K562 (cell line): ENCODE measurements around the gene RPL35. TPM values are rescaled to one million over a fixed set of nuclear protein-coding genes. Genes with fewer than 3 reads are reported as not detected.

Experiments
- ARID4B ChIP-seq: sonication (generic); formaldehyde crosslinking; IDR thresholded peaks from 2 replicates; pipeline ENCODE4 v1.8.0; 2022; ENCODE audit warnings: mild to moderate bottlenecking, missing genetic modification reagents
- BRD4 ChIP-seq: fragments of 200-600 bp; sonication (generic); IDR thresholded peaks from 2 replicates; pipeline ENCODE4 v1.6.1; 2017; ENCODE audit warnings: inconsistent platforms
- CBFA2T2 ChIP-seq: fragments of 450-650 bp; conservative IDR thresholded peaks from 2 replicates; pipeline ENCODE4 v1.6.1; 2017; ENCODE audit warnings: mild to moderate bottlenecking
- CCAR2 ChIP-seq: fragments of 200-400 bp; formaldehyde crosslinking; IDR thresholded peaks from 2 replicates; pipeline ENCODE4 v1.6.1; 2017; ENCODE audit warnings: mild to moderate bottlenecking, low read depth, low read length
- ESRRA ChIP-seq: fragments of 450-650 bp; IDR thresholded peaks from 2 replicates; pipeline ENCODE4 v1.6.1; 2014; ENCODE audit warnings: low read depth, mild to moderate bottlenecking, moderate library complexity, borderline replicate concordance
- ETV1 ChIP-seq: fragments of 450-650 bp; conservative IDR thresholded peaks from 2 replicates; pipeline ENCODE4 v1.6.1; 2016; ENCODE audit warnings: missing genetic modification characterization, control low read depth, low read depth, missing compliant biosample characterization
- MXI1 ChIP-seq: IDR thresholded peaks from 2 replicates; pipeline ENCODE4 v1.6.1; 2011; ENCODE audit warnings: low read depth, mild to moderate bottlenecking, improper control_type of control experiment, low read length
- NCOA2 ChIP-seq, 2 experiments: fragments of 450-650 bp; IDR thresholded peaks; 2 replicates each; pipeline ENCODE4 v1.6.1; 2018; ENCODE audit warnings: mild to moderate bottlenecking in 2 of 2, moderate library complexity in 1 of 2; ENCODE audit not compliant: partially characterized antibody in 2 of 2
- POLR2G ChIP-seq: fragments of 200-400 bp; formaldehyde crosslinking; IDR thresholded peaks from 2 replicates; pipeline ENCODE4 v1.6.1; 2017; ENCODE audit warnings: low read depth, mild to moderate bottlenecking, antibody characterized with exemption, low read length, moderate library complexity
- SETDB1 ChIP-seq: IDR thresholded peaks from one replicate; pipeline ENCODE4 v1.6.1; 2012; ENCODE audit warnings: low read length, control low read depth, inconsistent platforms
- SMARCE1 ChIP-seq: fragments of 450-650 bp; IDR thresholded peaks from 2 replicates; pipeline ENCODE4 v1.7.1; 2016; ENCODE audit warnings: mild to moderate bottlenecking
- SNRNP70 ChIP-seq: fragments of 200-400 bp; formaldehyde crosslinking; optimal IDR thresholded peaks from 2 replicates; pipeline ENCODE3; 2017; ENCODE audit warnings: low read depth, low read length
- SRF ChIP-seq, 2 experiments: fragments of 250-450, 450-650 bp in 1 of 2; sonication (Bioruptor Pico) in 1 of 2; sonication (generic) in 1 of 2; formaldehyde crosslinking; IDR thresholded peaks; 2 replicates each; pipeline versions ENCODE4 v1.5.0 to v1.5.1; 2020 to 2022; ENCODE audit warnings: mild to moderate bottlenecking in 1 of 2, missing genetic modification reagents in 1 of 2
- SRSF7 ChIP-seq: fragments of 200-400 bp; formaldehyde crosslinking; optimal IDR thresholded peaks from 2 replicates; pipeline ENCODE3; 2017; ENCODE audit warnings: mild to moderate bottlenecking, low read depth, low read length
- SUPT5H ChIP-seq: fragments of 450-650 bp; IDR thresholded peaks from 2 replicates; pipeline ENCODE4 v1.6.1; 2016
- ZNF12 ChIP-seq: sonication (generic); formaldehyde crosslinking; IDR thresholded peaks from 2 replicates; pipeline ENCODE4 v1.4.0; 2020; ENCODE audit warnings: mild to moderate bottlenecking, missing genetic modification reagents
- polyA plus RNA-seq, 8 experiments: library from polyadenylated mRNA; depleted of rRNA in 4 of 8; stranded (reverse) in 5 of 8; unstranded in 3 of 8; fragments of >200 nt; fragmentation: Nextera tagmentation in 2 of 8; fragmentation: Illumina TruSeq in 1 of 8; extraction: Ambion mirVana in 2 of 8; extraction: Trizol in 1 of 8; gene quantifications; 2 replicates each; pipeline versions ENCODE4 v1.2.1 to v1.2.3, GENCODE V29; 2011 to 2014; ENCODE audit warnings: inconsistent platforms in 1 of 8, missing spikeins in 1 of 8
- total RNA-seq, 7 experiments: library from RNA; depleted of rRNA in 6 of 7; stranded (reverse); fragments of >200 nt in 6 of 7; fragmentation: Illumina TruSeq in 2 of 7; extraction: Trizol in 2 of 7; gene quantifications; 2 replicates each; pipeline versions ENCODE4 v1.2.1 to v1.2.3, GENCODE V29; 2011 to 2021; ENCODE audit warnings: low replicate concordance in 1 of 7
- TF ChIP-seq, protein P1 (sequence below): fragments of 250-450 bp; sonication (Bioruptor Pico); IDR thresholded peaks from 2 replicates; pipeline ENCODE4 v1.5.0; 2021
- TF ChIP-seq, protein P2 (sequence below): fragments of 450-650 bp; IDR thresholded peaks from 2 replicates; pipeline ENCODE4 v1.7.1; 2018; ENCODE audit warnings: mild to moderate bottlenecking, low read depth; ENCODE audit not compliant: partially characterized antibody
- TF ChIP-seq, protein P3 (sequence below): sonication (generic); formaldehyde crosslinking; IDR thresholded peaks from 2 replicates; pipeline ENCODE4 v1.8.0; 2022; ENCODE audit warnings: mild to moderate bottlenecking, missing genetic modification reagents

Gene RPL35
- total and polyA plus RNA-seq, 9 of the 15 experiments (the other 6 are each of a cell fraction or from before 2014, with no cell fraction given): 1,755 to 5,101 (median 3,405) TPM

GRCh38 chr9:124868511-124869465 is 7.0 kb upstream of the RPL35 start (continued):
- 0 out of 2 replicates have a peak, but pooled peaks have one; percentile 24 for TF ChIP-seq SMARCE1
- TF ChIP-seq MXI1: peak; percentile 77
- TF ChIP-seq SRSF7: no peak
- TF ChIP-seq, protein P1, sequence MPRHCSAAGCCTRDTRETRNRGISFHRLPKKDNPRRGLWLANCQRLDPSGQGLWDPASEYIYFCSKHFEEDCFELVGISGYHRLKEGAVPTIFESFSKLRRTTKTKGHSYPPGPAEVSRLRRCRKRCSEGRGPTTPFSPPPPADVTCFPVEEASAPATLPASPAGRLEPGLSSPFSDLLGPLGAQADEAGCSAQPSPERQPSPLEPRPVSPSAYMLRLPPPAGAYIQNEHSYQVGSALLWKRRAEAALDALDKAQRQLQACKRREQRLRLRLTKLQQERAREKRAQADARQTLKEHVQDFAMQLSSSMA (CRISPR knock-in tag): peak; percentile 16; the same call in 1 of the 2 replicates
- peak; percentile 23; the same call in 1 of the 2 replicates for TF ChIP-seq ZNF12 (CRISPR knock-in tag)
- no peak for TF ChIP-seq CCAR2
- no peak for TF ChIP-seq NCOA2 (IDR thresholded peaks at IDR 0.05; ENCODE audit: partially characterized antibody in 2 of 2)
- peak; percentile 66 for TF ChIP-seq ARID4B
- TF ChIP-seq, protein P2, sequence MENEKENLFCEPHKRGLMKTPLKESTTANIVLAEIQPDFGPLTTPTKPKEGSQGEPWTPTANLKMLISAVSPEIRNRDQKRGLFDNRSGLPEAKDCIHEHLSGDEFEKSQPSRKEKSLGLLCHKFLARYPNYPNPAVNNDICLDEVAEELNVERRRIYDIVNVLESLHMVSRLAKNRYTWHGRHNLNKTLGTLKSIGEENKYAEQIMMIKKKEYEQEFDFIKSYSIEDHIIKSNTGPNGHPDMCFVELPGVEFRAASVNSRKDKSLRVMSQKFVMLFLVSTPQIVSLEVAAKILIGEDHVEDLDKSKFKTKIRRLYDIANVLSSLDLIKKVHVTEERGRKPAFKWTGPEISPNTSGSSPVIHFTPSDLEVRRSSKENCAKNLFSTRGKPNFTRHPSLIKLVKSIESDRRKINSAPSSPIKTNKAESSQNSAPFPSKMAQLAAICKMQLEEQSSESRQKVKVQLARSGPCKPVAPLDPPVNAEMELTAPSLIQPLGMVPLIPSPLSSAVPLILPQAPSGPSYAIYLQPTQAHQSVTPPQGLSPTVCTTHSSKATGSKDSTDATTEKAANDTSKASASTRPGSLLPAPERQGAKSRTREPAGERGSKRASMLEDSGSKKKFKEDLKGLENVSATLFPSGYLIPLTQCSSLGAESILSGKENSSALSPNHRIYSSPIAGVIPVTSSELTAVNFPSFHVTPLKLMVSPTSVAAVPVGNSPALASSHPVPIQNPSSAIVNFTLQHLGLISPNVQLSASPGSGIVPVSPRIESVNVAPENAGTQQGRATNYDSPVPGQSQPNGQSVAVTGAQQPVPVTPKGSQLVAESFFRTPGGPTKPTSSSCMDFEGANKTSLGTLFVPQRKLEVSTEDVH: peak; percentile 76
- TF ChIP-seq BRD4: 0 out of 2 replicates have a peak, but pooled peaks have one; percentile 60
- TF ChIP-seq SETDB1: no peak
- TF ChIP-seq CBFA2T2: no peak
- TF ChIP-seq ETV1 (tag): 0 out of 2 replicates have a peak, but pooled peaks have one; percentile 17
- TF ChIP-seq ESRRA: peak; percentile 55; the same call in 1 of the 2 replicates
- TF ChIP-seq, protein P3, sequence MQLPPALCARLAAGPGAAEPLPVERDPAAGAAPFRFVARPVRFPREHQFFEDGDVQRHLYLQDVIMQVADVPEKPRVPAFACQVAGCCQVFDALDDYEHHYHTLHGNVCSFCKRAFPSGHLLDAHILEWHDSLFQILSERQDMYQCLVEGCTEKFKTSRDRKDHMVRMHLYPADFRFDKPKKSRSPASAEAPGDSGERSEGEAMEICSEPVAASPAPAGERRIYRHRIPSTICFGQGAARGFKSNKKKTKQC: 0 out of 2 replicates have a peak, but pooled peaks have one; percentile 55
- no peak for TF ChIP-seq SNRNP70
- TF ChIP-seq POLR2G: peak; percentile 99
- TF ChIP-seq SUPT5H: peak; percentile 96
- 0 out of 4 replicates have a peak, but pooled peaks of 1 of the 2 experiments have one; percentile 28 for TF ChIP-seq SRF (CRISPR knock-in tag; IDR thresholded peaks at IDR 0.05)
